Measurements from ENCODE around the gene NFATC2. TPM values are rescaled to one million over a fixed set of nuclear protein-coding genes. Genes with fewer than 3 reads are reported as not detected.

The NFATC2 gene
- total and polyA plus RNA-seq, 2 of the 8 experiments (the other 6 are each of a cell fraction or from before 2014, with no cell fraction given): 0.27 to 0.91 TPM

DNA sequence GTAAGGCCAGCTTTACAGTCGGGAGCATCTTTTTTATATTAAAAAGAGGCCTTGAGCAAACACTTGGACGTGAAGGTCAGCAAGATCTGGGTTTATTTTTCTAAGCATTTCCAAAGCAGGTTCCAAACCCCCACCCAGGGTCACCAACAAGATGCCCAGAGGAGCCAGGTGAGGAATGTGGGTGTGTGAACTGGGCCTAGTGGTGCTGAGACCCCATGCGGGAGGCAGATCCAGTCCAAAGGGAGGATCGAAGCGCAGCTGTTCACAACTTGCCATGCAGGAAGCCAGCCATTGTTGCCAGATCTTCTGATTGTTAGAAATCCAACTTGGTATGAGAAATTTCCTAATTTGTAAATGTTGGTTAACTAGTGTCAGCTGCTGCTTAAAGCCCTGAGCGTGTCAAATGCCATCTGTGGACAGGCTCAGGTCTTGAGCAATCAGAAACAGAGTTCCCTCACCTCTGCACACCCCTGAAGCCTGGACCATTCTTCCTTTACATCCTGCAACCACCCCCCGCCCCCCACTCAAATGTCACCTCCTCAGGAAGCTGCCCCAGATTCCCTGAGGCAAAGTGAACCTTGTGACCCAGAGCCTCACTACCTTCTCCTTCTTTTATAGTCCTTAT lies 46.5 kb downstream of the NFATC2 start:
- no peaks in the 10 kb centered on the region for H3K36me3 ChIP-seq (ENCODE audit: control insufficient read depth in 2 of 4, insufficient read depth in 4 of 4, low read length in 3 of 4)
- H3K18ac ChIP-seq (ENCODE audit: extremely low read depth, low read length): no peak overlapping the region
- no peak overlapping the region for H3K4me2 ChIP-seq (ENCODE audit: insufficient read depth in 1 of 2, low read depth in 2 of 2, low read length in 2 of 2)
- ChIA-PET CTCF (ENCODE audit: partially characterized antibody) (interaction anchor here (0.6 kb wide), 1 partner anchor 101 kb away, joined by 3 read pairs; no protein-coding TSS in a partner anchor), POLR2A (ENCODE audit: partially characterized antibody) (no interaction called here)
- H3K4ac ChIP-seq (replicated peaks; ENCODE audit: insufficient read length, low read depth, low read length): no peak overlapping the region
- FAIRE-seq (no peak), DNase-seq (ENCODE audit: low read depth in 1 of 2, low spot score in 2 of 2) (no peak)
- H3K27me3 ChIP-seq (replicated peaks in 1 of 4; ENCODE audit: control insufficient read depth in 3 of 4, extremely low read depth in 1 of 4, insufficient read depth in 3 of 4, low read length in 3 of 4): no peaks in the 10 kb centered on the region
- no peak overlapping the region for H2AK5ac ChIP-seq (ENCODE audit: low read depth, low read length)
- no peak overlapping the region for H2BK12ac ChIP-seq (ENCODE audit: low read depth, low read length)
- H3K79me2 ChIP-seq (ENCODE audit: control insufficient read depth in 1 of 2, insufficient read depth in 2 of 2, low read length in 2 of 2): no peaks in the 10 kb centered on the region
- TF ChIP-seq YY1 (IDR thresholded peaks at IDR 0.05; ENCODE audit: low read depth, low read length) (no peak), KDM5A (IDR thresholded peaks at IDR 0.05; ENCODE audit: low read length) (no peak), KDM1A (IDR thresholded peaks at IDR 0.05; ENCODE audit: borderline replicate concordance, low read length) (no peak), SRF (IDR thresholded peaks at IDR 0.05; ENCODE audit: low read depth, low read length) (no peak), ATF3 (IDR thresholded peaks at IDR 0.05; ENCODE audit: insufficient read depth, low read depth, low read length) (no peak), SIN3A (conservative IDR thresholded peaks at IDR 0.05 in 1 of 2, IDR thresholded peaks at IDR 0.05 in 1 of 2; ENCODE audit: low read depth in 1 of 2, low read length in 2 of 2) (no peak)
- no peaks in the 10 kb centered on the region for H3K23me2 ChIP-seq (ENCODE audit: low read depth, low read length)
- no peaks in the 10 kb centered on the region for H3K9me3 ChIP-seq (ENCODE audit: insufficient read depth in 2 of 2, low read depth in 1 of 2, low read length in 1 of 2)
- no peak overlapping the region for H4K91ac ChIP-seq (replicated peaks; ENCODE audit: insufficient read length, low read length)
- no peak overlapping the region for H2BK15ac ChIP-seq (ENCODE audit: low read length)
- no peak overlapping the region for H4K5ac ChIP-seq (ENCODE audit: insufficient read length, low read depth, low read length)
- 84% methylated on average over 7 of the region's 7 CpGs; no CpG with 5 or more reads in 1 of the 2 experiments for WGBS, 2 experiments (ENCODE audit: extremely low coverage in 1 of 2, insufficient coverage in 1 of 2, insufficient read length in 1 of 2, insufficient replicate concordance in 2 of 2, low coverage in 1 of 2, low lambda C conversion rate in 2 of 2, missing lambda C conversion rate in 1 of 2)
- H2AFZ ChIP-seq (ENCODE audit: low read length): no peak overlapping the region
- no peak overlapping the region for H3K14ac ChIP-seq (ENCODE audit: insufficient read length)
- H3K4me3 ChIP-seq (ENCODE audit: extremely low read depth in 1 of 4, insufficient read depth in 2 of 4, low read depth in 3 of 4, low read length in 4 of 4): no peak overlapping the region
- H3K4me1 ChIP-seq (replicated peaks in 1 of 4; ENCODE audit: control insufficient read depth in 3 of 4, insufficient read depth in 4 of 4, low read length in 3 of 4): peaks cover 0 to 8% (median under 1%) of the 10 kb centered on the region in 4 experiments; a peak in 1 of 7 replicates
- H4K20me1 ChIP-seq (replicated peaks in 1 of 2; ENCODE audit: control insufficient read depth in 1 of 2, insufficient read depth in 2 of 2, low read length in 2 of 2): no peaks in the 10 kb centered on the region
- no peak overlapping the region for H3K9ac ChIP-seq (replicated peaks in 1 of 4; ENCODE audit: extremely low read depth in 1 of 4, low read depth in 3 of 4, low read length in 3 of 4)
- no peak overlapping the region for H3K23ac ChIP-seq (ENCODE audit: insufficient read length)
- H3K27ac ChIP-seq (ENCODE audit: low read depth, low read length): no peak overlapping the region
- H3K79me1 ChIP-seq (ENCODE audit: low read depth, low read length): no peaks in the 10 kb centered on the region
- H4K8ac ChIP-seq (ENCODE audit: extremely low read depth, insufficient read depth, low read length): no peak overlapping the region; the same call in 1 of the 2 replicates
- H2BK5ac ChIP-seq (ENCODE audit: low read depth, low read length): no peak overlapping the region
- no peak overlapping the region for H2BK120ac ChIP-seq (replicated peaks; ENCODE audit: low read depth, low read length)
- no peak overlapping the region for H2BK20ac ChIP-seq (ENCODE audit: low read length)
- no peak overlapping the region for H3K56ac ChIP-seq (replicated peaks; ENCODE audit: insufficient read length, low read depth, low read length)
